HepG2 (cell line): ENCODE results near the gene SMARCE1. TPM values are rescaled to one million over a fixed set of nuclear protein-coding genes. Genes with fewer than 3 reads are reported as not detected.

Source experiments
- ERF ChIP-seq: IDR thresholded peaks from 2 replicates; pipeline ENCODE4 v1.6.1; 2018; ENCODE audit warnings: missing biosample characterization, missing genetic modification reagents
- ONECUT2 ChIP-seq: sonication (generic); formaldehyde crosslinking; IDR thresholded peaks from 2 replicates; pipeline ENCODE4 v1.4.0; 2020; ENCODE audit warnings: missing genetic modification reagents
- POGZ ChIP-seq: sonication (generic); formaldehyde crosslinking; IDR thresholded peaks from 2 replicates; pipeline ENCODE4 v1.4.0; 2020; ENCODE audit warnings: mild to moderate bottlenecking, missing genetic modification reagents
- ZNF256 ChIP-seq: sonication (generic); formaldehyde crosslinking; conservative IDR thresholded peaks from 2 replicates; pipeline ENCODE4 v1.4.0; 2020; ENCODE audit warnings: missing genetic modification reagents
- ZNF44 ChIP-seq: sonication (generic); formaldehyde crosslinking; IDR thresholded peaks from 2 replicates; pipeline ENCODE4 v1.5.1; 2020; ENCODE audit warnings: mild to moderate bottlenecking, missing genetic modification reagents
- ZNF773 ChIP-seq: sonication (generic); formaldehyde crosslinking; IDR thresholded peaks from 2 replicates; pipeline ENCODE4 v1.4.0; 2020; ENCODE audit warnings: missing genetic modification reagents, borderline replicate concordance
- ZNF83 ChIP-seq: sonication (generic); formaldehyde crosslinking; IDR thresholded peaks from 2 replicates; pipeline ENCODE4 v1.4.0; 2020; ENCODE audit warnings: missing genetic modification reagents, mild to moderate bottlenecking, borderline replicate concordance
- polyA plus RNA-seq, 8 experiments: library from polyadenylated mRNA; depleted of rRNA in 3 of 8; stranded (reverse) in 7 of 8; unstranded in 1 of 8; fragments of >200 nt; fragmentation: Illumina TruSeq in 4 of 8; extraction: Trizol in 4 of 8; gene quantifications; 2 replicates each; pipeline versions ENCODE4 v1.2.1 to v1.2.3, GENCODE V29; 2011 to 2016; ENCODE audit warnings: low read depth in 4 of 8, missing spikeins in 1 of 8, mixed read lengths in 1 of 8; ENCODE audit not compliant: insufficient read depth in 1 of 8
- total RNA-seq, 5 experiments: library from RNA; depleted of rRNA; stranded (reverse); fragments of >200 nt; fragmentation: Illumina TruSeq; extraction: Trizol; gene quantifications; 2 replicates each; pipeline ENCODE4 v1.2.3, GENCODE V29; 2016; ENCODE audit warnings: low read depth in 1 of 5
- TF ChIP-seq, protein P1 (sequence below): sonication (generic); formaldehyde crosslinking; IDR thresholded peaks from 2 replicates; pipeline ENCODE4 v1.4.0; 2020; ENCODE audit warnings: missing genetic modification reagents
- TF ChIP-seq, protein P2 (sequence below): IDR thresholded peaks from 2 replicates; pipeline ENCODE4 v1.4.0; 2020; ENCODE audit warnings: mild to moderate bottlenecking, missing genetic modification reagents
- TF ChIP-seq, protein P3 (sequence below), 2 experiments: fragments of 450-650 bp in 1 of 2; sonication (generic) in 1 of 2; formaldehyde crosslinking in 1 of 2; IDR thresholded peaks; 2 replicates each; pipeline versions ENCODE4 v1.6.1 to v1.8.0; 2016 to 2022; ENCODE audit warnings: antibody characterized with exemption in 1 of 2, mild to moderate bottlenecking in 1 of 2, missing genetic modification reagents in 1 of 2

SMARCE1 gene
- total and polyA plus RNA-seq, 2 of the 13 experiments (the other 11 are each of a cell fraction or from before 2014, with no cell fraction given) = 43.5 to 127 TPM

DNA sequence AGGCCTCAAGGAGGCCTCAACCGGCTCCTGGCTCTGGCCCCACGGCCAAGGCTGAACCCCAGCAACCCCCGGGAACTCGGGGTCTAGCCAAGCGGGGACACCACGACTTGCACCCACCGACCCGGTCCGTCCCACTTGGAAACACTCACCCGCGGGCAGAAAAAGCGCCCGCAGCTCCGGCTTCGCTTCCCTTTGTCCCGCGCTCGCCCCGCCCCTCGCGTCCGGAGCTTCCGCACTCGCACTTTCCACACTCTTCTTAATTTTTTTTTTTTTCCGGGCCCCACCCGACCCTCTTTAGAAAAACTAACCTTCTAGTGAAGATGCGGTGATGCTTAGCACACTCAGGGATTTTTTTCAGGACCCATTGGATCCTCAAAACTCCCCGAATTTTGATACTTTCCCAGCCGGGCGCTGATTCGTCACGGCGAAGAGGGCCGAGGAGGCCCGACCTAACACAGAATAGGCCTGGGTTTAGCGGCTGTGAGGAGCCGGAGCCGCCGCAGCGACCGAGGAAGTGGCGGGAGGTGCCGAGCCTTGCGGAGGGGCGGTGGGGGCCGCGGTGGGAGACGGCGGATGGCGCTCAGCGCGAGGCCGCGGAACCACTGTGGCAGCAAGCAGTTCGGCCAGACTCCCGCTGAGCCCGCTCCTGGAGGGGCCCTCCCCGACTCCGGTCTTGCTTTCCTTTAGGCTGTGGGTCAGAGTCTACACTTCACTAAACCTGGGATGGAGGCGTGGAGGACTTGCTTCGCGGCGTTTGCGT, at the start of gene SMARCE1 (continued):
- TF ChIP-seq, protein P1, sequence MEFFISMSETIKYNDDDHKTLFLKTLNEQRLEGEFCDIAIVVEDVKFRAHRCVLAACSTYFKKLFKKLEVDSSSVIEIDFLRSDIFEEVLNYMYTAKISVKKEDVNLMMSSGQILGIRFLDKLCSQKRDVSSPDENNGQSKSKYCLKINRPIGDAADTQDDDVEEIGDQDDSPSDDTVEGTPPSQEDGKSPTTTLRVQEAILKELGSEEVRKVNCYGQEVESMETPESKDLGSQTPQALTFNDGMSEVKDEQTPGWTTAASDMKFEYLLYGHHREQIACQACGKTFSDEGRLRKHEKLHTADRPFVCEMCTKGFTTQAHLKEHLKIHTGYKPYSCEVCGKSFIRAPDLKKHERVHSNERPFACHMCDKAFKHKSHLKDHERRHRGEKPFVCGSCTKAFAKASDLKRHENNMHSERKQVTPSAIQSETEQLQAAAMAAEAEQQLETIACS = no peak
- TF ChIP-seq ONECUT2 (CRISPR knock-in tag) = peak; percentile 10; the same call in 1 of the 2 replicates
- TF ChIP-seq ZNF256 (CRISPR knock-in tag) = 0 out of 2 replicates have a peak, but pooled peaks have one; percentile 64
- no peak for TF ChIP-seq ZNF83
- peak; percentile 67; the same call in 1 of the 2 replicates for TF ChIP-seq ZNF44 (CRISPR knock-in tag)
- TF ChIP-seq POGZ = no peak; the same call in 1 of the 2 replicates
- TF ChIP-seq, protein P2, sequence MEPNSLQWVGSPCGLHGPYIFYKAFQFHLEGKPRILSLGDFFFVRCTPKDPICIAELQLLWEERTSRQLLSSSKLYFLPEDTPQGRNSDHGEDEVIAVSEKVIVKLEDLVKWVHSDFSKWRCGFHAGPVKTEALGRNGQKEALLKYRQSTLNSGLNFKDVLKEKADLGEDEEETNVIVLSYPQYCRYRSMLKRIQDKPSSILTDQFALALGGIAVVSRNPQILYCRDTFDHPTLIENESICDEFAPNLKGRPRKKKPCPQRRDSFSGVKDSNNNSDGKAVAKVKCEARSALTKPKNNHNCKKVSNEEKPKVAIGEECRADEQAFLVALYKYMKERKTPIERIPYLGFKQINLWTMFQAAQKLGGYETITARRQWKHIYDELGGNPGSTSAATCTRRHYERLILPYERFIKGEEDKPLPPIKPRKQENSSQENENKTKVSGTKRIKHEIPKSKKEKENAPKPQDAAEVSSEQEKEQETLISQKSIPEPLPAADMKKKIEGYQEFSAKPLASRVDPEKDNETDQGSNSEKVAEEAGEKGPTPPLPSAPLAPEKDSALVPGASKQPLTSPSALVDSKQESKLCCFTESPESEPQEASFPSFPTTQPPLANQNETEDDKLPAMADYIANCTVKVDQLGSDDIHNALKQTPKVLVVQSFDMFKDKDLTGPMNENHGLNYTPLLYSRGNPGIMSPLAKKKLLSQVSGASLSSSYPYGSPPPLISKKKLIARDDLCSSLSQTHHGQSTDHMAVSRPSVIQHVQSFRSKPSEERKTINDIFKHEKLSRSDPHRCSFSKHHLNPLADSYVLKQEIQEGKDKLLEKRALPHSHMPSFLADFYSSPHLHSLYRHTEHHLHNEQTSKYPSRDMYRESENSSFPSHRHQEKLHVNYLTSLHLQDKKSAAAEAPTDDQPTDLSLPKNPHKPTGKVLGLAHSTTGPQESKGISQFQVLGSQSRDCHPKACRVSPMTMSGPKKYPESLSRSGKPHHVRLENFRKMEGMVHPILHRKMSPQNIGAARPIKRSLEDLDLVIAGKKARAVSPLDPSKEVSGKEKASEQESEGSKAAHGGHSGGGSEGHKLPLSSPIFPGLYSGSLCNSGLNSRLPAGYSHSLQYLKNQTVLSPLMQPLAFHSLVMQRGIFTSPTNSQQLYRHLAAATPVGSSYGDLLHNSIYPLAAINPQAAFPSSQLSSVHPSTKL = peak; percentile 33; the same call in 1 of the 2 replicates
- peak; percentile 53 for TF ChIP-seq ERF (CRISPR knock-in tag)
- peak; percentile 66; the same call in 1 of the 2 replicates for TF ChIP-seq ZNF773 (CRISPR knock-in tag)
- TF ChIP-seq, protein P3, sequence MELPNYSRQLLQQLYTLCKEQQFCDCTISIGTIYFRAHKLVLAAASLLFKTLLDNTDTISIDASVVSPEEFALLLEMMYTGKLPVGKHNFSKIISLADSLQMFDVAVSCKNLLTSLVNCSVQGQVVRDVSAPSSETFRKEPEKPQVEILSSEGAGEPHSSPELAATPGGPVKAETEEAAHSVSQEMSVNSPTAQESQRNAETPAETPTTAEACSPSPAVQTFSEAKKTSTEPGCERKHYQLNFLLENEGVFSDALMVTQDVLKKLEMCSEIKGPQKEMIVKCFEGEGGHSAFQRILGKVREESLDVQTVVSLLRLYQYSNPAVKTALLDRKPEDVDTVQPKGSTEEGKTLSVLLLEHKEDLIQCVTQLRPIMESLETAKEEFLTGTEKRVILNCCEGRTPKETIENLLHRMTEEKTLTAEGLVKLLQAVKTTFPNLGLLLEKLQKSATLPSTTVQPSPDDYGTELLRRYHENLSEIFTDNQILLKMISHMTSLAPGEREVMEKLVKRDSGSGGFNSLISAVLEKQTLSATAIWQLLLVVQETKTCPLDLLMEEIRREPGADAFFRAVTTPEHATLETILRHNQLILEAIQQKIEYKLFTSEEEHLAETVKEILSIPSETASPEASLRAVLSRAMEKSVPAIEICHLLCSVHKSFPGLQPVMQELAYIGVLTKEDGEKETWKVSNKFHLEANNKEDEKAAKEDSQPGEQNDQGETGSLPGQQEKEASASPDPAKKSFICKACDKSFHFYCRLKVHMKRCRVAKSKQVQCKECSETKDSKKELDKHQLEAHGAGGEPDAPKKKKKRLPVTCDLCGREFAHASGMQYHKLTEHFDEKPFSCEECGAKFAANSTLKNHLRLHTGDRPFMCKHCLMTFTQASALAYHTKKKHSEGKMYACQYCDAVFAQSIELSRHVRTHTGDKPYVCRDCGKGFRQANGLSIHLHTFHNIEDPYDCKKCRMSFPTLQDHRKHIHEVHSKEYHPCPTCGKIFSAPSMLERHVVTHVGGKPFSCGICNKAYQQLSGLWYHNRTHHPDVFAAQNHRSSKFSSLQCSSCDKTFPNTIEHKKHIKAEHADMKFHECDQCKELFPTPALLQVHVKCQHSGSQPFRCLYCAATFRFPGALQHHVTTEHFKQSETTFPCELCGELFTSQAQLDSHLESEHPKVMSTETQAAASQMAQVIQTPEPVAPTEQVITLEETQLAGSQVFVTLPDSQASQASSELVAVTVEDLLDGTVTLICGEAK (IDR thresholded peaks at IDR 0.05) = no peak
- TF ChIP-seq, protein P3 (CRISPR knock-in tag; IDR thresholded peaks at IDR 0.05) = peak; percentile 84
